ENCODE data around the gene ZNF438.
"Not testable (repeated sequence)": the region's sequence is repeated elsewhere in the genome, so short reads cannot be mapped to it uniquely, and the experiment has no call there.

The ZNF438 gene

GRCh38 chr10:30984563-30985328 is 46.9 kb downstream of the ZNF438 start:
- DNase-seq: no peak

GRCh38 chr10:30983209-30983608 is 48.5 kb downstream of the ZNF438 start:
- DNase-seq: not testable (repeated sequence)

GRCh38 chr10:30980951-30981616 is 50.6 kb downstream of the ZNF438 start:
- DNase-seq: no peak

- no peak for DNase-seq
Measured at GRCh38 chr10:30979956-30980355, 51.7 kb downstream of the ZNF438 start.

- no peak for DNase-seq
Measured at GRCh38 chr10:30978843-30979242, 52.8 kb downstream of the ZNF438 start.

- DNase-seq: no peak
Measured at GRCh38 chr10:30977385-30977784, 54.3 kb downstream of the ZNF438 start.

GRCh38 chr10:30974773-30975415 is 56.8 kb downstream of the ZNF438 start:
- no peak for DNase-seq

GRCh38 chr10:30974355-30974754 is 57.3 kb downstream of the ZNF438 start:
- no peak for DNase-seq

- no peak for DNase-seq
Measured at GRCh38 chr10:30973737-30974136, 57.9 kb downstream of the ZNF438 start.

- no peak for DNase-seq
Measured at GRCh38 chr10:30970760-30971460, 60.8 kb downstream of the ZNF438 start.

- DNase-seq: no peak
Measured at GRCh38 chr10:30968711-30969110, 63.0 kb downstream of the ZNF438 start.

- no peak for DNase-seq
Measured at GRCh38 chr10:30967650-30968410, 63.8 kb downstream of the ZNF438 start.

- DNase-seq: no peak
Measured at GRCh38 chr10:30963992-30964930, 67.4 kb downstream of the ZNF438 start.

- no peak for DNase-seq
Measured at GRCh38 chr10:30962522-30962921, 69.1 kb downstream of the ZNF438 start.

GRCh38 chr10:30959836-30960210 is 71.8 kb downstream of the ZNF438 start:
- DNase-seq: no peak

GRCh38 chr10:30949218-30949617 is 82.4 kb downstream of the ZNF438 start:
- DNase-seq: not testable (repeated sequence)

- DNase-seq: no peak
Measured at GRCh38 chr10:30944005-30944404, 87.7 kb downstream of the ZNF438 start.

GRCh38 chr10:30943451-30943850 is 88.2 kb downstream of the ZNF438 start:
- DNase-seq: no peak

- DNase-seq: peak; percentile 13
Measured at GRCh38 chr10:30940256-30940655, 91.4 kb downstream of the ZNF438 start.

GRCh38 chr10:30939643-30940251 is 91.9 kb downstream of the ZNF438 start:
- no peak for DNase-seq

GRCh38 chr10:30935078-30935477 is 96.6 kb downstream of the ZNF438 start:
- DNase-seq: no peak

Data from NCI-H345 (cell line).